SU-DHL-6 (cell line): ENCODE results near the gene RGR.

ENCODE experiments used
- CTCF ChIP-seq: fragments of 200-600 bp; sonication (generic); IDR thresholded peaks from one replicate; pipeline ENCODE4 v1.5.1; 2017; ENCODE audit warnings: antibody characterized with exemption, mild to moderate bottlenecking, low read length, moderate library complexity; ENCODE audit not compliant: insufficient read depth, poor library complexity, severe bottlenecking
- EZH2phosphoT487 ChIP-seq: fragments of 200-600 bp; sonication (generic), shearing (Covaris generic); conservative IDR thresholded peaks from 2 replicates; pipeline ENCODE4 v1.6.1; 2018; ENCODE audit warnings: mild to moderate bottlenecking, antibody characterized with exemption, low read length, moderate library complexity, mixed read lengths

GRCh38 chr10:84216834-84217233 is 28.0 kb upstream of the RGR start:
- TF ChIP-seq CTCF: no peak
- no peak for TF ChIP-seq EZH2phosphoT487
